IPS-11a (cell line): Measurements from ENCODE around the gene LCNL1.
"Not testable (repeated sequence)": the region's sequence is repeated elsewhere in the genome, so short reads cannot be mapped to it uniquely, and the experiment has no call there.

ENCODE experiments used
- H3K4me3 ChIP-seq: one replicate; pipeline ENCODE4 v1.5.1; 2013; ENCODE audit warnings: low read depth, low read length, control low read depth

The LCNL1 gene

DNA sequence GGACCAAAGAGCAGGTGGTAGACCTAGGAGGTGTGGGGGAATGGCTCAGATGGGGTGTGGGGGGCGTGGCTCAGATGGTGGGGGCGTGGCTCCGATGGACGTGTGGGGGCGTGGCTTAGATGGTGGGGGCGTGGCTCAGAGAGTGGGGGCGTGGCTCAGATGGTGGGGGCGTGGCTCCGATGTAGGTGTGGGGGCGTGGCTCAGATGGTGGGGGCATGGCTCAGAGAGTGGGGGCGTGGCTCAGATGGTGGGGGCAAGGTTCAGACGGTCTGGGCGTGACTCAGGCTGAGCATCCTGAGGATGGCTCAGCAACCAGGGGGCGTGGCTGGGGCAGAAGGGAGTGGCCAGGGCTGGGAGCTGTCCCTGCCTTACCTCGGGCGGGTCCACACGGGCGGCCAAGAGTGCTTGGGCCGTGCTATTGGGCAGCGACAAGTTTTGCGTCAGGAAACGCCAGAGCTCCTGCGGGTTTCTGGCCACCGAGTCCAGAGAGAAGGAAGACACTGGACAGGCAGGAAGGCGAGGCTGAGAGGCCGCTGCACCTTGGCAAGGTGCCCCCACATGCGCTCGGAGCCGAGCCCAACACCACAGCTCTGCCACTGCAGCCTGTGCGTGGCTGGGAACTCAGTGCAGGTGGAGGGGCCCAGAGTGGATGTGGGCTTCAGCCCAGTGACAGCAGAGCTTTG is 39.3 kb downstream of the LCNL1 start:
- H3K4me3 ChIP-seq: no peak overlapping the region

DNA sequence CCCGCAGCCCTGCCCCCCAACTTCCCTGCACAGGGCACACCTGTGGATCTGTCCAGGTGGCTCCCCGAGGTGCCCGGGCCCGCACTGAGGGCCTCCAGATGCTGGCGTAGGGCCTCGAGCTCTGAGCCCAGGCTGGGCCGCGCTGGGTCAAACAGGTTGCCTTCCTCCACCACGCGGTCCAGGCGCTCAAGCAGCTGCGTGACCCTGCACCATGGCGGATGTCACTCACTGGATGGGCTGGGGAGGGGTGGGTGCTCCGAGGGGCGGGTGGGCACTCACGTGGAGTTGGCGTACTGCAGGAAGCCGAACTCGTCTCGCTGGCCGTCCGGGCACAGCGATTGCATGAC is 39.8 kb downstream of the LCNL1 start:
- H3K4me3 ChIP-seq: no peak overlapping the region

DNA sequence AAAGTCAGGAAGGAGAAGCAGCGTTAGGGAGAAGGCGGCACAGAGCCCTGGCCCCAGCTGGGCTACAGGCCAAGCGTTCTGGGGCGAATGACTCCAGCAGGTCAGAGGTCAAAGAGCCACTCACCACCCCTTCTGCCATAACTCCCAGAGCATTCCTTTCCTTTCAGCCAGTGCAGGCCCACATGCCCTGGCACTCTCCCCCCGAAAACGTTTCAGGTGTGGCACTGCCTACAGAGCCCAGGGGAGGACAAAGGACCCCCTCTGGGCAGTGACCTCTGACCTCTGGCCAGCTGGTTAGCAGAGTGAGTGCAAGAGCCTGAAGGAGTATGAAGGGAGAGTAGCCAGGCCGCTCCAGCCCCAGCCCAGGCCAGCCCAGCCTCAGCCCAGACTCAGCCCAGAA is 40.4 kb downstream of the LCNL1 start:
- no peak overlapping the region for H3K4me3 ChIP-seq

DNA sequence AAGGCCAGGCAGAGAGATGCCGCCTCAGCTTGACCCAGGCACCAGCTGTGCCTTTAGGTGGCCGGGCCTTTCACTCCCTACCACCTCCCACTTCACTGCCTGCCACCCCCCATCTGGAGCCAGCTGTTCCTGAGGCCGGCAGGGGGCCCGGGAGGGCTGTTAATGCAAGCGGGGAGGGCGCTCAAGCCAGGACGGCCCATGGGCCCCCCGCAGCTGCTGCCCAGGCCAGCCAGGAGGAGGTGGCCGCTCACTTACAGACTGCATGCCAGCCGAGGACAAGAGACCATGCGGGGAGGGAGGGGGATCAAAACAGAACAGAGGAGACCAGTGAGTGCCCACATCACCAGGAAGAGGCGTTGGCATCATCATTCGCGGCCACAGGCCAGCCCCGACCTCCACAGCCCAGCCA is 40.8 kb downstream of the LCNL1 start:
- H3K4me3 ChIP-seq: no peak overlapping the region

DNA sequence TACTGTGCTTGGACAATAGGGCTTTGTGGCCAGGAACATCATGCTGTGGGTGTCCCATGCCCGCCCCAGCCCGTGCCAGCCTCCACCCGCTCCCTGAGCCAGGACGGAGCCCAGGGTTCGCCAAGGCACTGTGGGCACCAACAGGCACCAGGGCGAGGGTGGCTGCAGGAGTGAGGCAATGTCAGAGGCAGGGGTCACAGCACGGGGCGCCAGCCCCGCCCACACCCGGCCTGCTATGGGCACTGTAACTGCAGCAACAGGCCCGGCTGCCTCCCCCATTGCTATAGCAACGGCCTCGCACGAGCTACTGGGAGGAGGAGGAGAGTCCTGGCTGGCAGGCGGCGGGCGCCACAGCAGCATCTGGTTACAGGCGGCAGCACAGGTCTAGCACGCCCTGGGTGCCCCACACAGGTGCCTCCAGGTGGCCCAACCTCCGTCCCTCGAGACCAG is 42.7 kb downstream of the LCNL1 start:
- no peak overlapping the region for H3K4me3 ChIP-seq

DNA sequence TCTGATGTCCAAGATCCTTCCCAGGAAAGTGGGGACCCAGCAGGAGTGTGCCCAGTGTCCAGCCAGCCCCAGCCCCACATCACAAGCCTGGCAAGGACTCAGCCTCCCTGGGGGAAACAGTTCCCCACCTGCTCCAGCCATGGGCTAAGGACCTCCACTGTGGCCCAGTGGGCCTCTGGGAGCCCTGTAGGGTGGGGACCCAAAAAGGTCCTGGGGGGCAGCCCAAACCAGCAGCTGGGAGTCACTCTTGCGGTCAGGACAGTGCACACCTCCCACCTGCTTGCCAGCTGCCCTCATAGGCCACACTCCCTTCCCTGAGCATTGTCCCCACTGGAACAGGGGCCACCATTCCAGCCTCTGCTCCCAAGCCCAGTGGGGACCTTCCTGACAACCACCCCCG is 43.6 kb downstream of the LCNL1 start:
- H3K4me3 ChIP-seq: no peak overlapping the region

DNA sequence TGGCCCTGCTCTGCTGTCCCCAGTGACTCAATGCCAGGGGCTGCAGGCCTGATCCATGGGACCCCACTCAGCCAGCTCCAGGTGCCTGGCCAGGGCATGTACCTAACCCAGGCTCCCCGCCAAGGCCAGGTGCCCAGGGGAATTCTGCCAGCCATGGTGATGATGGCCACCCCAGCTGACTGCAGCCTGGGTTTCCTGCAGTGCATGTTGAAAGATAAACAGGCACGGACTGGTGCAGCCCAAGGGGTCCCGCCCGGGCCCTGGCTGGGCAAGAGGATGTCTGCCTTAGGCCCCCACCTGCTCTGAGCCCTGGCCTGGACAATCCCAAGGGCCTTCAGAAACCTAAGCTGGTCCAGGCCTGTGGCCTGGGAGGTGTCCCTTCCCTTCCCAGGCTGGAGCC is 44.0 kb downstream of the LCNL1 start:
- no peak overlapping the region for H3K4me3 ChIP-seq

DNA sequence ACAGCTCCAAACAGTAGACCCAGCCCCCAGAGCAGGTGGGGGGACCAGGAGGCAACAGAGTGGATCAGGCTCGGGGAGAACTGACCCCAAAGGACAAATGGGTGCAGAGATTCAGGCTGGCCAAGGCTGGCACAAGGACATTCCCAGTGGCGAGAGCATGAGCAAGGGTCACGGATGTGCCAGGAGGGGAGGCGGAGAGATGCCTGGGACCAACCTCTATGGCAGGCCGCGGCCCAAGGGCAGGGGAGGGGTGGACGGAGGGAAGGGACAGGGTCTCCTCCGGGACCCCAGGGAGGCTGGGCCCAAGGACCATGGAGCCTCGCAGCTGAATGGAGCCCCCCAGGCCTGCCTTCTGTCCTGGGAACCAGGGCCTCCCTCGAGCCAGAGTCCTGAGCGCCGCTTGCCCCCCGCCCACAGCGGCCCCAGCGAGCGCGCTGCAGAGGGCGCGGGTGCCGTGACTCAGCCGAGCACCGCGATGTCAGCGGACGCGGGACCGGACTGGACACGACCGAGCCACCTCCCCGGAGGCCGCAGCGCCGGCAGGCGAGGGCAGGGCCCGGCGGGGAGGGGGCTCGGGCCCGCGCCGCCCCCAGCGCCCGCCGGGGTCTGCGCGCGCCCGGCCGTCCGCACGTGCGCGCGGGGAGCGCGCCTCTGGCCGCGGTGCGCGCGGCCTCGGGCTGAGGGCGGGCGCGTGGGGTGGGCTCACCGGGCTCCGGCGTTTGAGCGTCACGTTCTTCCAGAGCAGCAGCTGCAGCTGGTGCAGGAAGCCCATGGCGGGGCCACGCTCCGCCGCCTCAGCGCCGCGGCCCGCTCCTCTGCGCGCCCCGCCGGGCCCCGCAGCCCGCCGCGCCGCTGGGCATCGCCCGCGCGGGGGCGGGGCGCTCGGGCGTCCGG is 44.8 kb downstream of the LCNL1 start, which contains the start of gene ABCA2:
ABCA2 (minus strand) TSS at position 869 of the 894 bp plus-strand sequence; CDS start at position 772, 97 bp downstream.
- peak within 1 kb of the TSS; percentile 39 for H3K4me3 ChIP-seq

DNA sequence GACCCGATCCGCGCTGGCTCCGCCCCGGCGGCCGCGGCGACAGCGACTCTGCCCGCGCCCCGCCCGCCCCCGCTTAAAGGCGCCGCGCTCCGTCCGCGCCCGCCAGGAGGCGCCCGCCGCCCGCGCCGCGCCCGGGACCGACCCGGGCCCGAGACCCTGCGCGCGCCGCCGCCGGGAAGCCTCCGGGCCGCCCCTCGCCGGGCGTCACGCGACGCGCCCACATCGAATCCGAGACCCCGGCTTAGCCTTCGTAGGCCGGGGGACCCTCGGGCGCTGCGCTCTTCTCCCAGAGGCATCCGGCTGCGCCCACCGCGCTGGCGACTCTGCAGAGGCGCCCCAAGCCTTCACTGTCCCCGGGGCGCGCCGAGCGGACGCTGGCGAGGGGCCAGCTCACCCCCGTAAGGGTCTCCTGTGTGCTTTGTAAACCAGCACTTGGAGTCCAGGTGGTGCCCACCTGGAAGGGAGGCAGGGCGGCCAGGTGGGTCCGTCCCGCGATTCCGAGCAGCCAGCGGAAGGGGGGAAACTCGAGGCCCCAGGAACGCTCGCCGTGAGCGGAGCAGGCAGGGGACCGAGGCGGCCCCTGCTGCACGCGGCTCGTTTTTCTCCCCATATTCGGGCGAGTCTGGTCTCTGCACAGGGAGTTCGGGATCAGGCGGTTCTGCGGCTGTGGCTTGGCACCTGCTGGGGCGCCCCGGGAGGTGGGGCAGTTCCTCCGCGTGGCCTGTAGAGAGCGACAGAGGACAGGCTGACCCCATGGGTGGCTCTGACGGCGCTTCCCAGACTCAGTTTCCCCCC is 45.7 kb downstream of the LCNL1 start:
- H3K4me3 ChIP-seq: peak overlapping the region; percentile 20

DNA sequence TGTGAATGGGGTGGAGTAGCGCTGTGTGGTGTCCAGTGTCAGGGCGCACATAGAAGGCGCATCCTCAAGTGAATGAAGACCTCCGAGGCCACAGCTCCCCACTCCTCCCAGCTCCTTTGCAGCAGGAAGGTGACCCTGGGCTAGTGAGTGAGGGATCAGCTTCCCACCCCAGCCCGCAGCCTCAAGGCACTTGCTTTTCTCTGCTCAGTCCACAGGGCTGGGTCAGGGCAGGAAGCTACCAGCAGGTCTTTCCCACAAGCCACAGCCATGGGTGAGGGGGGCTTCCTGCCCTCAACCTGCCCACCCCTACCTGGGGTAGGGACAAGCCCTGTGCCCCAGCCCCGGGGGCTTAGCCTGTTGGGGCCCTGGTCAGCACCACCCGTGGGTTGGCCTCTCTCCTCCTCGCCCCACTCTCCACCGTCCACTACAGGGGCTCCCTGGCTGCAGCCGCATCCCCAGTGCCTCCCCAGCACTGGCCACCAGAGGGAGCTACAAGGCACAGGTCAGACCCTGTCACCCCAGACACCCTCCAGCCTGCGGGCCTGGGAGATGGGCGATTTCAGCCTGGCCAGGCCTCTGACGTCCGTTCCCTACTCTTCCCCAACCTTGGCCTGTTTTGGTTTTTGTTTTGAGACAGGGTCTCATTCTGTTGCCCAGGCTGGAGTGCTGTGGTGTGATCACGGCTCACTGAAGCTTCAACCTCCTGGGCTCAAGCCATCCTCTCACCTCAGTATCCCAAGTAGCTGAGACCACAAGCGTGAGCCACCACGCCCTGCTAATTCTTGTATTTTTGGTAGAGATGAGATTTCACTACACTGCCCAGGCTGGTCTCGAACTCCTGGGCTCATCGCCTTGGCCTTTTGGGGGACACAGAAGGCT is 46.5 kb downstream of the LCNL1 start:
- no peak overlapping the region for H3K4me3 ChIP-seq

DNA sequence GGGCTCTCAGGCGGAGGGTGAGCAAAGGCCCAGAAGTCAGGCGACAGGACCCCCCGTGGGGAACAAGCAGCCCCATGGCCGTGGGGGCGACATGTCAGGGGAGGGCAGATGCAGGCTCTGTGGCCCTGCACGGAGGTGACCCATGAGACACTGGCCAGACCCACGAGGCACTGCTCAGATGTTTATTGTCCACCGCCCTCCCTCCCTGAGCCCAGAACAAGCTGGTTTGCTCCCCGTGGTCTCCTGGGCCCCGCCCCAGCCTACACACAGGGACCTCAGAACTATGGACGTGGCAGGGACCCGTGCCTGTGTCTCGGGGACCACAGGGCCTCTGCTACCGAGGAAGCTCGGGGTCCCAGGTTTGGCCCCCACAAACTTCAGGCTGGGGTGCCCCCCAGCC is 47.2 kb downstream of the LCNL1 start:
- no peak overlapping the region for H3K4me3 ChIP-seq

DNA sequence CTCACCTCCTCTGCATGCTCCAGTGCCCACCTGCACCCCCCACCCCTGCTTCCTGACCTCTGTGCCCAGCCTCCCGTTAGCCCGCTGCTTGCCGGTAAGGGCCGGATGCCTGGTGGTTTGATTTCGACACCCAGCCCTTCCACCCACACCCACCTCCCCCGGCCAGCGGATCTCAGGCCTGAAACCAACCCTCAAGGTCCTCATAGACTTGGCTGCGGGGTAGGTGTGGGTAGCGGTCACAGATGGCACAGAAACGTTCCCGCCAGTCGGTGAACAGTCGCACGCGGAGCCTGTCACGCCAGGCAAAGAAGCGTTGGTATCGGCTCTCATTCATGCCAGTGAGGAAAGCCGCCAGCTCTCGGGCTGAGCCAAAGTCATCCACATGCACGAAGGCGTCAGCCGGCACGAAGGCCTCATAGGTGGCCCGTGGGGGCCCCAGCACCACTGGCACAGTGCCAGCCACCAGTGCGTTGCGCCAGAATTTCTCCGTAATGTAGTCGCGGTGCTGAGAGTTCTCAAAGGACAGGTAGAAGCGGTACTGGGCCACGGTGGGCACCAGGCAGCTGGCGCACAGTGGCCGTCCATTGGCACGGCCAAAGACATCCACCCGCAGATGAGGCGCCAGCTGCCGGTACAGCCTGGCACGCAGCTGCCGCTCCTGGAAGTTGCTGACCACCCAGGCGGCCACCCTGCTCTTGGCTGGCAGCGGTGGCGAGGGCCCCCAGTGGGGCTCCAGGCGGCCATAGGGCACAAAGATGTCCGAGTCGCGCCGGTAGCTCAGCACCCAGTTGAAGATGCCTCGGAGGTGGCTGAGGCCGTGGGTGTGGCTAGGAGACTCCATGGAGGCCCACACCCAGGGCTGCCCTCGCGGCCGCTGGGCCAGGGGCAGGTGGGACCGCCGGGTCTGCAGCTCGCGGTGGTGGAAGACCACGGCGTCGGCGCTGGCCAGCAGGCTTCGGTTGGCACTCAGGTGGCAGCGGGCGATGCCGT is 48.0 kb downstream of the LCNL1 start:
- H3K4me3 ChIP-seq: no peak overlapping the region

DNA sequence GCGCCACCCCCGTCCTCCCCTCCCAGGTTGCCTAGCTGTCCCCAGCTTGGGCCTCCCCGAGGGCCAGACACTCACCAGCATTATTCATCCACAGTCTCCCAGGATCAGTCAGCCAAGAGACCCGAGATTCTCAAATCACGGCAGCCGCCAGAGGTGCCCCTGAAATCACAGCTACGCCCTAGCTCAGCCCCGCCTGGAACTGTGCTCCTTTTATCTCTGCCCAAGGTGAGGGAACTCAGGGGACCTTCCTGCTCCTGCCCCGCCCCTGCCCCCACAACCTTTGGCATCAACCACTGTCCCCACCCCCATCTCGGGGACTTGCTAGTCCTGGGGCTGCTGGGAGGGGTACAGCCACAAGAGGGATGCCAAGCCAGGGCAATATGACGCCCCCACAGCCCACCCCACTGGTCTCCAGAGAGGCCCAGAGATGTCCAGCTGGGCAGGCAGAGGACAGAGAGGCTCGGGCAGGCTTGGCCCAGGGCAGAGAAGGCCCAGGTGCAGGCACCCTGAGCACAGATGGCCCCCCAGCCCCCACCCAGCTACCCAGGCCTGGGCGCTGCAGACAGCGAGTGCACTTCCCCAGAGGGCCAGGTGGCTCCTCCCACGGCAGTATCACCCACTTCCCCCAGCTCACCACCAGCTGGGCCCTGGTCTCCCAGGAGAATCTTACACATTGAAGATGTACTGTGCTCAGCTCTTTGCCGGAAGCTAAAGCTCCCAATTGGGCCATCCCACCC is 49.3 kb downstream of the LCNL1 start, which contains the start of gene FUT7:
FUT7 (minus strand) TSS at position 185 of the 737 bp plus-strand sequence; CDS start at position 88, 97 bp downstream.
- H3K4me3 ChIP-seq: no peak within 1 kb of the TSS

DNA sequence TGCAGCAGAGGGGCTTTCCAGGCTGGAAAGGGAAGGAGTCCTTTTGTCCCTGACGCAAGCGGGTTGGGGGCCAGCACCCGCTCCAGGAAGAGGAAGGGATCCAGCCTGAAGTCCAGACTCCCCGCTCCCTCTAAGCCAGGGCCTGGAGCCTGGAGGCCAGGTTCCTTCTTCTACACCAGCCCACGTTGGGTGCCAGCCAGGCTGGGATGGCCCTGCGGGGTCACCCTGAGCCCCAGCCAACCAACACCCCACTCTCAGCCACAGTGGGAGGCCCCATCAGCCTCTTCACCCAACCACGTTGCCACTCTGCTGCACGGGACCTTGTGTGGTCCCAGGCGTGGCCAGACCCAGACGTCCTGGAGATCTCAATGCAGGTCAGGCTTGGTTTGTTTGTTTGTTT is 50.1 kb downstream of the LCNL1 start:
- H3K4me3 ChIP-seq: no peak overlapping the region

DNA sequence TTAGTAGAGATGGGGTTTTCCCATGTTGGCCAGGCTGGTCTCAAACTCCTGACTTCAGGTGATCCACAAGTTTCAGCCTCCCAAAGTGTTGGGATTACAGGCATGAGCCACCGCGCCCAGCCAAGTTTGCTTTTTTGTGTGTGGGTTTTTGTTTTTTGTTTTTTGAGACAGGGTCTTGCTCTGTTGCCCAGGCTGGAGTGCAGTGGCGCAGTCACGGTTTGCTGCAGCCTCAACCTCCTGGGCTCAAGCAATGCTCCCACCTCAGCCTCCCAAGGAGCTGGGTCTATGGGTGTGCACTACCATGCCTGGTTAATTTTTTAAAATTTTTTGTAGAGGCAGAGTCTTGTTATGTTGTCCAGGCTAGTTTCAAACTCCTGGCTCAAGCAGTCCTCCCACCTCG is 50.7 kb downstream of the LCNL1 start:
- not testable (repeated sequence) for H3K4me3 ChIP-seq

DNA sequence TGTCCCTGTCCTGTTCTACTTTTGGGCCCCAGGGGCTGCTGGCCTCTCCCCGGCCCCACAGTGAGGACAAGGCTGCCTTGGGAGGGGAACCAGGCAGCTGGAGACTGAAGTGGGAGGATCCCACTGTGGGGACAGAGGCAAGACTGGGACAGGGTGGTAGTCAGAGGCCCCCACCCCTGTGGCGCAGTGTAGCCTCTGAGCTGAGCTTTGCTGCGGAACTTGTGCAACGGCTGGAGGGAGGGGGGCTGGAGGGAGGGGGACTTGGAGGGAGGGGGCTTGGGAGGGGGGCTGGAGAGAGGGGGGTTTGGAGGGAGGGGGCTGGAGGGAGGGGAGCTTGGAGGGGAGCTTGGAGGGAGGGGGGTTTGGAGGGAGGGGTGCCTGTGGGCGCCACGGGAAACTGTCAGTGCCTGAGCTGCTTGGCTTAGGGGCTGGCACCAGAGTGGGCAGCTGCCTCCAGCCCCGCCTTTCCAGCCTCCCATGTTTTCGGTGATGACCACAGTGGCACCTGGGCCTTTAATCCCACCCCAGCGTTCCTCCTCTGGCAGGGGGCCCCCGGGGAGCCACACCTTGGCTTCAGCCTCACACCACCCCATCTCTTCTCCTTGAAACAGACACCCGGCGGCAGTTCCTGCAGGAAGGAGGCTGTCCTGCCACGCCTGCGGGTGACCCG is 51.4 kb downstream of the LCNL1 start:
- H3K4me3 ChIP-seq: no peak overlapping the region

DNA sequence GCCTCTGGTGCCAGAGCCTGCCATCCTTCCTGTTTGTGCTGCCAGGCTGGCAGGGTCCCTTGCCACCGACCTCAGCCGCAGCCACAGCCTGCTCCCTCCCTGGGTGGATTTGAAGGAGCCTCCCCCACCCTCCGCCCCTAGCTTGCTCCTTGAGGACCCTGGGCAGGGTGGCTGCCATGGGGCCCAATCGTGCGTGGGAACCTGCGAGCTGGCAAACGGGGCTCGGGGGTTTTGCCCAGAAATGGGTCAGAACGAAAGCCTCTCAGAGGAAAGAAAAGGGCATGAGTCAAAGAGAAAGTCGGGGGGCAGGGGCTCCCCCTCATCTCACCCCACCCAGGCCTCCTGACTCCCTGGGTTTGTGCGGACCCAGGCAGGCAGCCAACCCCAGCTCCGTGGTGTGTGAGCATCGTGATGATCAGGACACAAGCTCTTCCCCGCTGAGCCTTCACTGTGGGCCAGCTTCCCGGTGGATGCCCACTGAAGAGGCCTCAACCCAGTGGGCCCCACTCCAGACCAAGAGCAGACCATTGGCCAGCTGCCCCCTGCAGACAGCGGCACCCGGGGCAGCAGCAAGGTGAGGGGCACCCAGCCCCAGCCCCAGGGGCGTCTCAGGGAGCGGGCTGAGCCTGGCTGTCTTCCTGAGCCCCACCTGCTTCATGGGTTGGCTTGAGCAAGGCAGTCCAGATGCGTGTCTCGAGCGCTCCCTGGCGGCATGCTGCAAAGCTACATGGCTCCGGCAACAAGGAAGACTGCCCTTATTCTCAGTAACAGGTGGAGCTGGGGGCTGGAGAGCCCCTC is 52.1 kb downstream of the LCNL1 start:
- H3K4me3 ChIP-seq: no peak overlapping the region
